ENCODE results near the gene MAPKAP1.

The MAPKAP1 gene

DNA sequence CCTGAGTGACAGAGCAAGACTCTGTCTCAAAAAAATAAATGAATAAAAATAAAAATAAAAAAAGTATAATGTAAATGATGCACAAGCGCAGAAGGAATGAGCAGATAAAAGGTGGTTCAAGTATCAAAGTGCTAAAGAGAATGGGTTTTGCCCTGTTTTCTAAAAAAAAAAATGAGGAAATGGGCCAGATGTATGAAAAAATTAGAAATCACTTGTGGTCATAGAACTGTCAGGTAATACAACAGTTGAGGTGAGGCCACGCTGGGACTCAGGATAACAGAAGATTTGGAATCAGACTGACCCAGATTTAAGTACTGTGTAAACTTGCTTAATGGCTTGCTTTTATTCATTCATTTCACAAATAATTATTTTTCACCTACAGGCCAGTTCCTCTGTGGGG is 69.8 kb downstream of the MAPKAP1 start:
- no peak for DNase-seq

DNA sequence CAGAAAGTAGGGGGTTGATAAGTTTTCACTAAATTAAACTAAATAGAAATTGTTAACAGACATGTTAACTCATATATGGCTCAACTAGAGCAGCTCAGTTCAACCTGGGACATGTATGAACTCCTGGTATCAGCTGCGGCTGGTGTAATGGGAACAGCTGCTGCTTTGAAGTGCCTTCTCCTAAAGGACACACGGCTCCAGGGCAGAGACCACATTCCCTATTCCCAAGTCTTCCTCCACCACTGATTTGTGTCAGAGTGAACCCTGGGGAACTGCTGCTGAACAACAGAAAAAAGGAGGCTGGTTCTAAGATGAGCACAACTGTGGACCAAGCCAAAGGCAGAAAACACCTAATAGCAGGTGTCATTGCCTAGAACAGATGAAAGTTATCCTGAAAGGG is 71.1 kb downstream of the MAPKAP1 start:
- DNase-seq: no peak

- no peak for DNase-seq
Measured at GRCh38 chr9:125634040-125634717, 72.8 kb downstream of the MAPKAP1 start.

DNA sequence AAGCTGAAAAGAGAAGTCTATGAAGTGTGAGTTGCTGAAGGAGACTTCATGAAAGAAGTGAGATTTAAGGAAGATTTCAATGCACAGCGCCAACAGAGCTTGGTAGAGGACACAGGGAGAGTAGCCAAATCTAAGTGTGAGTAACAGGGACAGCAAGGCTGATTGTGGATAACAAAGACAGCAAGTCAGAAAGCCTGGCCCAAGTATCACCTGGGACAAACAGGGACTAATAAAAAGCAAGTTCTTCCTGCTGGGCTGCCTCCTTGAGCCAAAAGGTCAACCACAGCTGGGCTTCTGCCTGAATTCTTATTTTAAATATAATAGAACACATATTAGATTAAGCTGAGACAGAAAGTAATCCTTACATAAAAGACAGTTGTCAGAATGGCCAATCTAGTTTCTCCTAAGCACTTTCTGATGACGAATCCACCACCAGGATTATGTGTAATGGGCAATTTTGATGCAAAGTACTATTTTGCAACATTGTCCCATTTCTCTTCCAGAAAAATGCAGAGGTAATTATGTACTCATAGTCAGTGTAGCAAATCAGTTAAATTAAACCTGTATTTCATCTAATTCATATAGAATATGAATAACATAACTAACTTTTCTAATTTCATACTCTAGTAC is 73.8 kb downstream of the MAPKAP1 start:
- peak; percentile 15 for DNase-seq

GRCh38 chr9:125632321-125633115 is 74.5 kb downstream of the MAPKAP1 start:
- DNase-seq: no peak

GRCh38 chr9:125631391-125632085 is 75.5 kb downstream of the MAPKAP1 start:
- DNase-seq: peak; percentile 27

DNA sequence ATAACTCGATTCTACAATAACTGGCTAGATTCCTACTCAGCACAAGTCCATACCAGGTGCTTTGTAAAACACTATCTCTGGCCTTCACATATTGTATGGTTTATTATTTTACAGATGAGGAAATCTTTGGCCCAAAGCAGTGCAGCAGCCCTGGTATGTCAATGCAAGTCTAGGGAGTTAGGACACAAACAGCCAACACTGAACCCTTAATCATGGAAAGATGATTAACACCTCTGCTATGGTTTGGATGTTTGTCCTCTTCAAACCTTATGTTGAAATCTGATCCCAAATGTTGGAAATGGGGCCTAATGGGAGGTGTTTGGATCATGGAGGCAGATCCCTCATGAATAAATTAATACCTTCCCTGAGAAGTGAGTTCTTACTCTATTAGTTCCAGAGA is 76.6 kb downstream of the MAPKAP1 start:
- DNase-seq: no peak

- DNase-seq: no peak
Measured at GRCh38 chr9:125629446-125629845, 77.6 kb downstream of the MAPKAP1 start.

- DNase-seq: no peak
Measured at GRCh38 chr9:125626187-125626586, 80.8 kb downstream of the MAPKAP1 start.

- no peak for DNase-seq
Measured at GRCh38 chr9:125621170-125621569, 85.8 kb downstream of the MAPKAP1 start.

GRCh38 chr9:125620216-125620615 is 86.8 kb downstream of the MAPKAP1 start:
- DNase-seq: no peak

DNA sequence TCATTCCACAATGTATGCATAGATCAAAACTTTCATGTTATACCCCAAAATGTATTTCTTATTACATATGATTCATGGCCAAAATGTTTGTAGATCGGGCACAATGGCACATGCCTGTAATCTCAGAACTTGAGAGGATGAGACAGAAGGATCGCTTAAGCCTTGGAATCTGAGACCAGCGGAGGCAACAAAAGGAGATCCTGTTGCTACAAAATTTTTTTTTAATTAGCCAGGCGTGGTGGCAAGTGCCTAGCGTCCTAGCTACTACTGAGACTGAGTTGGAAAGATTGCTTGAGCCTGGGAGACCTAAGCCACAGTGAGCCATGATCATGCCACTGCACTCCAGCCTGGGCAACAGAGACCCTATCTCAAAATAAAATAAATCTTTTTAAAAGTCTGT is 89.9 kb downstream of the MAPKAP1 start:
- DNase-seq: no peak

GRCh38 chr9:125613141-125613540 is 93.9 kb downstream of the MAPKAP1 start:
- no peak for DNase-seq

DNA sequence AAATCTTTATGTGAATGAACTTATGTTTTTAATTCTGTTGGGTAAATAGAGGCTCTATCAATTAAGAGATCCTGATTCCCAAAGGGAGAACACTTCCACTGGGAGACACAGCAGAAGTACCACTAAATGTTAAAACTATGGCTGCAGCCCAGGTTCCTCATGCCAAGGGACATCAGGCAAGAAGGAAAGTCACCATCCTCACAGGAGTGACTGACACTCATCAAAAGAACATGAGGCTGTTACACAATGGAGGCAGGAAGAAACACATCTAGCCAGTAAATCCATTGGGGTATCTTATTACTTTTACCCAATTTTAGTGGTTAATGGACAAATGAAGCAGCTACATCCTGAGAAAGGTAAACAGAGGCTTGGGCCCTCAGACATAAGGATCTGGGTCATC is 94.4 kb downstream of the MAPKAP1 start:
- no peak for DNase-seq

DNA sequence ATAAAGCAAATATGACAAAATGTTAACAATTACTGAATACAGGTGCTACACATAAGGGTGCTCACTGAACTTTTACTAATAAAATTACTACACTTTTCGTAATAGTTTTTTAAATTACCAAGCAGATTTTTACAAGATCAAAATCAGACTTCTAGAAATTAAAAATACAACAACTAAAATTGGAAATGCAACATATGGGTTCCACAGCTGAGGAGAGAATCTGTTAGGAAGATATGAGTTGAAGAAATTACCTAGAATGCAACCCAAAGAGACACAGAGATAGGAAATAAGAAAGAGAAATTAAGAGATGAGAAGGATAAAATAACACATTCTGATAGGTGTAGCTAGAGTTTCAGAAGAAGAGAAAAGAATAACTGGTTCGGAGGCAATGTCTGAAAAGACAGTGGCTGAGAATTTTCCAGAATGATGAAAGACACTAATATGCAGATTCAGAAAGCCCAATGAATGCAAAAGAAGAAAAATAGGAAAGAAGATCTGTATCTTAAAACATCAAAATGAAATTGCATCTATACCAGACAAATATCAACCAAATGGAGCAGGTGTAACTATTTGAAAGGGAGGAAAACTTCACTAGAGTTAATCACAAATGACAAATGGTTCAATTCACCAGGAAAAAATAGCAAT is 95.8 kb downstream of the MAPKAP1 start:
- DNase-seq: no peak

- DNase-seq: no peak
Measured at GRCh38 chr9:125609744-125610143, 97.3 kb downstream of the MAPKAP1 start.

DNA sequence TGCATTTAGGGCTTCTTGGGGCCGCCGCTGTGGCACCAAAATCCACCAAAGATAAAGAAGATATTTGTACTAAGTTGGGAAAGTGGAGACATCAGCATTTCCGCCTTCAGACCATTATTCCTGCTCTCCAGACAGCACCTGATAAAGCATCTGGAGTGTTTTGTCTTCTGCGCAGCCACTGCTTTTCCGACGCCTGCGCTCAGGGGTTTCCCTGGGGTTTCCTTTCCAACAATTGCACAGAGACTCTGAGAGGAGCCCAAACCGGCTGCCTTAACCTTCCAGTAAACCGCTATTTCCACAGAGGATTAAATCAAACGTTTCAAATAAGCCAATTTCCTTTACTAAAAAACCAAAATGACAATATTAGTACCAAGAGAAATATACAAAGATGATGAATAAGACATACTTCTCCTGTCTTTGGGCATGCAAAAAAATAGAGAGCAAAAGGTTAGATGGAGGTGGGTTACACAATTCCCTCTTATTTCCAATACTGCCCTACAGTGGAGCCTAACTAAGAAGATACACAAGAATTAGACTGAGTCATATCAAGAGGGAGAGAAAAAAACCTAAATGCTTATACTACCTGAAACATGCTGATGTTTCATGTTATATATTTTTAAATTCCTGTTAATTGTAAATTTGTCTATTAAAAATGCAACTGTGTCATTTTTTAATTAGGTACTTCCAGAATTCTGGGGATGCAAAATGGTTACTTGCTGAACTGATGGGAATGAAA is 98.4 kb downstream of the MAPKAP1 start:
- DNase-seq: no peak

DNA sequence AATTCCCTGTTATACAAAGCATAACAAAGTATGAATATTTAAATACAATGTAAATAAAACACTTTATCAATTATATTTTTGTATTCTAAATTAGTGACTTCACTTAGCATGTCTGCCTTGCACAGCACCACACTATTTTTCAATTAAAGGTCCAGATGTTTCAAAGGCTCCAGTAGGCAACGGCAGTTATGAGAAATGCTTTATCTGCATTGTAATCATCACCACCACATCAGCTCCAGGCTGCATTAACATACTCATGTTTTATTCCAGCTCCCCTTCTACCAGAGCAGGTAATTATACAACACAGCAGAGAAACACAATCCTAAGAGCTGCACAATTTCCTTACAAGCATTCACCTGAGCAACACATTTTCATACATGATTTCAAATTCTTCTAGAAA is 102.8 kb downstream of the MAPKAP1 start:
- no peak for DNase-seq

GRCh38 chr9:125603478-125604021 is 103.5 kb downstream of the MAPKAP1 start:
- no peak for DNase-seq

- no peak for DNase-seq
Measured at GRCh38 chr9:125601961-125602360, 105.0 kb downstream of the MAPKAP1 start.

DNA sequence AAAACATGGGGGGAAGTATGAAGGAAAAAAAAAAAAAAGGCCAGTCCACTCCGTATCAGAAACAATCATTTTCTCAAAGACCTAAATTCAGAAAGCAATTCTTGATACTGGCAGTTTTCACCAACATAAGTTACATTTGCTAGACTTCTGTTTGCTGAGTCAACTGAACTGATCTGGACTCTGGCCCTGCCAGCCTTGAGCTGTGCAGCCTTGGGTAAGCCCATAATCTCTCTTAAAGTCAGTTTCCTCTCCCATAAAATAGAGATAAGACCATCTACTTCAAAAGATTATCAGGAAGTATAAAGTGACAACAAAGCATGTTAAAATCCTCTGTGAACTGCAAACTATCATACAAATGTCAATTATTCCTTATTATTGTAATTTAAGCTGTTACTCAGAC is 106.8 kb downstream of the MAPKAP1 start:
- no peak for DNase-seq

- no peak for DNase-seq
Measured at GRCh38 chr9:125594223-125594610, 112.8 kb downstream of the MAPKAP1 start.
